ENCODE data around the gene TMEM187.

DNA sequence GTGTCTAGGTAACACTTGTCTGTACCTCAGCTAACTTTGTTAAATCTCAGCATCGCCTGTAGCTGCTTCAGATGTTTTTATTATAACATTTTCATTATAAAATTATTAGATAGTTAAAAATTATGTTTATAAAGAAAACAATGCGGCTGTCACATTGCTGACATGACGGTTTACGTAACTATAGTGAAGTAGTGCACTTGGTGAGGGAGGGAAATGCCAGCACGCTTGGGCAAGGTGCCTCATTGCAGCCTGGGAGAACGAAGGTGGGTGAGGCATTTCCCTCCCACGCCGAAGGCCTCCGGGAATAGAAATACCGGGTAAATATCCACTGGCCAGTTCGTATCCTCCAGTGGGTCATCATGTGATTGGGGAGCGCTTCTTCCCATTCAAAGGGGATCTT is 15.9 kb downstream of the TMEM187 start:
- TF ChIP-seq, protein P1, sequence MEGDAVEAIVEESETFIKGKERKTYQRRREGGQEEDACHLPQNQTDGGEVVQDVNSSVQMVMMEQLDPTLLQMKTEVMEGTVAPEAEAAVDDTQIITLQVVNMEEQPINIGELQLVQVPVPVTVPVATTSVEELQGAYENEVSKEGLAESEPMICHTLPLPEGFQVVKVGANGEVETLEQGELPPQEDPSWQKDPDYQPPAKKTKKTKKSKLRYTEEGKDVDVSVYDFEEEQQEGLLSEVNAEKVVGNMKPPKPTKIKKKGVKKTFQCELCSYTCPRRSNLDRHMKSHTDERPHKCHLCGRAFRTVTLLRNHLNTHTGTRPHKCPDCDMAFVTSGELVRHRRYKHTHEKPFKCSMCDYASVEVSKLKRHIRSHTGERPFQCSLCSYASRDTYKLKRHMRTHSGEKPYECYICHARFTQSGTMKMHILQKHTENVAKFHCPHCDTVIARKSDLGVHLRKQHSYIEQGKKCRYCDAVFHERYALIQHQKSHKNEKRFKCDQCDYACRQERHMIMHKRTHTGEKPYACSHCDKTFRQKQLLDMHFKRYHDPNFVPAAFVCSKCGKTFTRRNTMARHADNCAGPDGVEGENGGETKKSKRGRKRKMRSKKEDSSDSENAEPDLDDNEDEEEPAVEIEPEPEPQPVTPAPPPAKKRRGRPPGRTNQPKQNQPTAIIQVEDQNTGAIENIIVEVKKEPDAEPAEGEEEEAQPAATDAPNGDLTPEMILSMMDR (conservative IDR thresholded peaks at IDR 0.05; ENCODE audit: low read length) = no peak
- no peak for TF ChIP-seq EZH2phosphoT487 (IDR thresholded peaks at IDR 0.05; ENCODE audit: borderline replicate concordance, low read depth, low read length)
